Retina (tissue), 1 donor: ENCODE data around the gene GTPBP2.

Experiments used
- DNase-seq: peaks from one replicate; pipeline ENCODE4 v3.0.0-alpha.2; 2016

The GTPBP2 gene

DNA sequence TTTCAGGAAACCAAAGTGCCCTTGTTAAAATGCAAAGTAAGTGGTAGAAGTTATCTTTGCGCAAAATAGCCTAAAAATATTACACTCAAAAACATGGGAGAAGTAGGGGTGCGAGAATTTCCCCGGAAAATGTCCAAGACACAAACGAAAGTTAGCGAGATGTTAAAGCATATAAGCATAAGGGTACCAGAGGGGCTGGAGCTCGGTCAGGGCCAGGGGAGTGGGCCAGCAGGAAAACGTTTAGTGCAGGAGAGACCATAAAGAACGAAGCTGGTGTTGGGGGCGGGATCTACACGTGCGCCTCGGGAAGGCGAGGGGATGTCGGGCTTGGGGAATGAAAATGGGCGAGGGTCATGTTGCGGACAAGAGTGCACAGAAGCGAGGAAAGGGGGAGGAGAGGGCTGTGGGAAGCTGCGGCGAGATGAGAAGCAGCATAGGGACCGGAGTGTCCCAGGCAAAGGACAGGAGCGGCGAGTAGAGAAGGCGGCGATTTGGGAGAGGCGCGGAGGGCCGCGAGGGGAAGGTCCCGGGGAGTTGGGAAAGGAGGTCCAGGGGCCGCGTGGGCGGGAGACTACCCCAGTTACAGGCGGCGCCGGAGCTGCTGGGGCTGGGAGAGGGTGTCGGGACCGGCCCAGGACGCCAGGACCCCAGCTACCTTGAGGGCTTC is 53.8 kb downstream of the GTPBP2 start:
- DNase-seq = no peak

GRCh38 chr6:43572015-43572414 is 57.0 kb downstream of the GTPBP2 start:
- no peak for DNase-seq

DNA sequence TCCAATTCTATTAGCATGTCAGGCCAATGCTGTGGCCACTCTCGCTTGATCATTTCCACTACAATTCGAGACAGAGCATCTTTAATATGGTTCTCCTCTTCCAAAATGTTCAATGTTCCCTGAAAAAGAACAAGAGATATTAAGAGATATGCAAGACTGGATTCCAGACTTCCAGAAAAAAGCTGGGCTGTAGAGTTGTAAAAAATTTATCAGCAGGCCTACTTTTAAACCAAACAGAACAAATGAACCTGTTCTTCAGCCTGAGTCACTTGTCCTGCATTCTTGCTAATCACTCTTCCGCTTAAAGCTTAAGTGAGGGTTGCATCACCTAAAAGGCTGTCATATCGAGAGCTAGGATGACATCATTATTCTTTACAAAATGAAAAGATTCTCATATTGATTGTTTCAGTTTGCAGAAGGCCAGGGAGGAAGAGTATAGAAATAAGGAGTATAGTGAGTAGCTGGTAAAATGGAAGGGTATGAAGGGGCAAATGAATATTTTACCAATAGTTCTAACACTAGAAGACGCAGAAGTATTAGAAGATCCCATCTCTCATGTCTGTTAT is 58.1 kb downstream of the GTPBP2 start:
- no peak for DNase-seq
